MV-4-11 (cell line): ENCODE results near the gene SERHL2.
A peak's percentile ranks its signal among the peaks of the same experiment; 100 is the strongest.
"Not testable (repeated sequence)": the region's sequence is repeated elsewhere in the genome, so short reads cannot be mapped to it uniquely, and the experiment has no call there.

ENCODE experiments used
- DNase-seq: peaks from one replicate; lab custom pipeline; 2025; lab: John Stamatoyannopoulos, UW

SERHL2 gene

GRCh38 chr22:42608136-42608822, 54.5 kb downstream of the SERHL2 start:
- DNase-seq: no peak

GRCh38 chr22:42608823-42609361, 55.1 kb downstream of the SERHL2 start:
- DNase-seq: no peak

- peak; percentile 20 for DNase-seq
These were observed 56.4 kb downstream of the SERHL2 start for GRCh38 chr22:42610186-42610585.

- no peak for DNase-seq
These were observed 57.3 kb downstream of the SERHL2 start for GRCh38 chr22:42611051-42611450.

- DNase-seq: no peak
These were observed 58.6 kb downstream of the SERHL2 start for GRCh38 chr22:42612336-42612735.

GRCh38 chr22:42613872-42614301, 60.1 kb downstream of the SERHL2 start:
- DNase-seq: peak; percentile 77

GRCh38 chr22:42614312-42615091, 60.7 kb downstream of the SERHL2 start, which contains the start of gene POLDIP3:
Gene POLDIP3, minus strand, starts transcription at chr22:42614883. Its CDS starts 26 bp downstream, at chr22:42614857.
- peak; percentile 96 for DNase-seq

GRCh38 chr22:42615092-42615859, 61.5 kb downstream of the SERHL2 start:
- peak; percentile 100 for DNase-seq

GRCh38 chr22:42615860-42616175, 62.1 kb downstream of the SERHL2 start:
- not testable (repeated sequence) for DNase-seq

GRCh38 chr22:42617155-42617983, 63.6 kb downstream of the SERHL2 start:
- DNase-seq: no peak

GRCh38 chr22:42619261-42620063, 65.7 kb downstream of the SERHL2 start:
- no peak for DNase-seq

GRCh38 chr22:42620084-42620483, 66.3 kb downstream of the SERHL2 start:
- no peak for DNase-seq

- no peak for DNase-seq
These were observed 67.8 kb downstream of the SERHL2 start for GRCh38 chr22:42621505-42622002.

- no peak for DNase-seq
These were observed 68.4 kb downstream of the SERHL2 start for GRCh38 chr22:42622061-42622710.

GRCh38 chr22:42623301-42623751, 69.6 kb downstream of the SERHL2 start:
- peak; percentile 77 for DNase-seq
